Parathyroid adenoma (tissue), 2 donors: ENCODE data around the gene MIA.
"Not testable (repeated sequence)": the region's sequence is repeated elsewhere in the genome, so short reads cannot be mapped to it uniquely, and the experiment has no call there.

Experiments used
- H2AFZ ChIP-seq: fragments of 300-600 bp; sonication (generic); one replicate; pipeline ENCODE4 v1.7.0; 2017; ENCODE audit warnings: antibody characterized with exemption, mild to moderate bottlenecking
- H3K27ac ChIP-seq: fragments of 300-600 bp; sonication (generic); one replicate; pipeline ENCODE4 v1.7.0; 2017
- H3K27me3 ChIP-seq: fragments of 300-600 bp; sonication (generic); one replicate; pipeline ENCODE4 v1.7.0; 2017; ENCODE audit warnings: low read length; ENCODE audit not compliant: control insufficient read depth, insufficient read depth
- H3K36me3 ChIP-seq: fragments of 300-600 bp; sonication (generic); one replicate; pipeline ENCODE4 v1.7.0; 2017; ENCODE audit warnings: low read length; ENCODE audit not compliant: control insufficient read depth, insufficient read depth
- H3K4me1 ChIP-seq: fragments of 300-600 bp; sonication (generic); one replicate; pipeline ENCODE4 v1.7.0; 2017; ENCODE audit warnings: control low read depth
- H3K4me2 ChIP-seq: fragments of 300-600 bp; sonication (generic); one replicate; pipeline ENCODE4 v1.7.0; 2017; ENCODE audit warnings: low read length
- H3K4me3 ChIP-seq: fragments of 300-600 bp; sonication (generic); one replicate; pipeline ENCODE4 v1.7.0; 2017; ENCODE audit warnings: low read depth, low read length
- H3K79me2 ChIP-seq: fragments of 300-600 bp; sonication (generic); one replicate; pipeline ENCODE4 v1.7.0; 2017; ENCODE audit warnings: control low read depth
- H3K9ac ChIP-seq: fragments of 300-600 bp; sonication (generic); one replicate; pipeline ENCODE4 v1.7.0; 2017; ENCODE audit warnings: mild to moderate bottlenecking
- H3K9me3 ChIP-seq: fragments of 300-600 bp; sonication (generic); one replicate; pipeline ENCODE4 v1.7.0; 2017; ENCODE audit warnings: low read length; ENCODE audit not compliant: control insufficient read depth
- CTCF ChIP-seq: fragments of 300-600 bp; sonication (generic); IDR thresholded peaks from one replicate; pipeline ENCODE4 v1.7.0; 2017; ENCODE audit warnings: antibody characterized with exemption, mild to moderate bottlenecking
- donor health status: primary hyperparathyroidism.

Gene MIA

GRCh38 chr19:40813182-40813581 is 37.9 kb downstream of the MIA start:
- no peaks in the 10 kb centered on the region for H3K4me1 ChIP-seq
- H3K4me3 ChIP-seq = no peak overlapping the region
- H3K4me2 ChIP-seq = no peak overlapping the region
- H3K27ac ChIP-seq = no peak overlapping the region
- no peak for TF ChIP-seq CTCF
- H3K9ac ChIP-seq = no peak overlapping the region
- no peaks in the 10 kb centered on the region for H3K27me3 ChIP-seq
- no peaks in the 10 kb centered on the region for H3K9me3 ChIP-seq
- H3K36me3 ChIP-seq = no peaks in the 10 kb centered on the region
- no peaks in the 10 kb centered on the region for H3K79me2 ChIP-seq
- no peak overlapping the region for H2AFZ ChIP-seq

GRCh38 chr19:40815223-40815622 is 39.9 kb downstream of the MIA start:
- Histone ChIP-seq H3K9me3 (no peaks in the 10 kb centered on the region), H3K27me3 (no peaks in the 10 kb centered on the region), H3K9ac (no peak overlapping the region), H3K4me3 (no peak overlapping the region), H3K4me1 (peaks cover 5% of the 10 kb centered on the region), H3K36me3 (no peaks in the 10 kb centered on the region), H3K79me2 (no peaks in the 10 kb centered on the region), H2AFZ (no peak overlapping the region), H3K27ac (no peak overlapping the region), H3K4me2 (no peak overlapping the region)
- no peak for TF ChIP-seq CTCF

GRCh38 chr19:40818480-40819399 is 43.4 kb downstream of the MIA start:
- H3K27ac ChIP-seq, H3K79me2 ChIP-seq, H3K27me3 ChIP-seq, H3K9me3 ChIP-seq, H3K9ac ChIP-seq, H3K4me1 ChIP-seq, H3K4me3 ChIP-seq, H3K36me3 ChIP-seq: not testable (repeated sequence)
- TF ChIP-seq CTCF = peak; percentile 37
- Histone ChIP-seq H2AFZ (peak overlapping the region; percentile 81), H3K4me2 (peak overlapping the region; percentile 51)

DNA sequence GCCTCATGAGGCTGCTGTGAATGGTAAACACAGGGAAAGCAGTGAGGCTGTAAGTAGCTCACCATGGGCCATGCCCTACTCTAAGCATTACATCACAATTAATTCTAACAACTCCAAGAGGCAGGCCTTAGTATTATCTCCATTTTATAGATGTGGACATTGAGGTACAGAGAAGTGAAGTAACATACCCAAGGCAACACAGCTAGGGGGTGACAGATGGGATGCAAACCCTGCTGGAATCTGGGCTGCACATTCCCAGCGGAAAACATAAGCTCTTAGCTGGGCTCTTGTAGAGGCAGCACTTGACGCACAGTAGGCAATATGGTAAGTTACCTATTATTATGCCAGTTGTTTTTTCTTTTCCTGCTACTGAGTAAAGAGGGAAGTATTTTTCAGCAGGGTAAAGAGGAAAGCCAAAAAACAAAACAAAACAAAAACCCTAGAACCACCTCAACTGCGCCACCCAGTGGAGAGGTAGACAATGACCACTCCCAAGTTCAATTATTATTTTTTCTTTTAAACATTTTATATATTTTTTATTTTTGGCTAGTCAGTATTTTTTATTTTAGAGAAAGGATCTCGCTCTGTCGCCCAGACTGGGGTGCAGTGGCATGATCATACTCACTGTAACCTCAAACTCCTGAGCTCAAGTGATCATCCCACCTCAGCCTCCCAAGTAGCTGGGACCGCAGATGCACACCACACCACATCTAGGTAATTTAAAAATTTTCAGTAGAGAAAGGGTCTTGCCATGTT is 44.3 kb downstream of the MIA start:
- H3K27me3 ChIP-seq, H3K36me3 ChIP-seq, H3K4me2 ChIP-seq, H3K9ac ChIP-seq, H3K4me3 ChIP-seq, H3K79me2 ChIP-seq, H3K9me3 ChIP-seq, H3K27ac ChIP-seq, H2AFZ ChIP-seq, H3K4me1 ChIP-seq: not testable (repeated sequence)
- peak; percentile 82 for TF ChIP-seq CTCF
